GM23338 (cell line): ENCODE data around the gene RTEL1. TPM values are rescaled to one million over a fixed set of nuclear protein-coding genes. Genes with fewer than 3 reads are reported as not detected.

Experiments
- ATAC-seq: fragments of 200-7000 bp; cut with Tn5 transposase; 3 replicates; pipeline ENCODE4 v1.9.1; 2020
- DNase-seq: peaks from one replicate; pipeline ENCODE4 v3.0.0-alpha.2; 2015; ENCODE audit warnings: low spot score
- H2AFZ ChIP-seq: fragments of 200-600 bp; sonication (generic); 2 replicates; pipeline ENCODE4 v1.8.0; 2016; ENCODE audit warnings: antibody characterized with exemption, mild to moderate bottlenecking, moderate library complexity
- H3F3A ChIP-seq: fragments of 200-600 bp; sonication (generic); replicated peaks from 2 replicates; pipeline ENCODE4 v1.8.0; 2017; ENCODE audit warnings: antibody characterized with exemption, mixed run types, low read depth
- H3K27ac ChIP-seq: fragments of 200-600 bp; sonication (generic); 2 replicates; pipeline ENCODE4 v1.6.1; 2016; ENCODE audit warnings: low read depth
- H3K27me3 ChIP-seq: fragments of 200-600 bp; sonication (generic); 2 replicates; pipeline ENCODE4 v1.8.0; 2016; ENCODE audit warnings: mild to moderate bottlenecking, mixed run types, moderate library complexity; ENCODE audit not compliant: insufficient read depth
- H3K36me3 ChIP-seq: fragments of 200-600 bp; sonication (generic); 2 replicates; pipeline ENCODE4 v1.8.0; 2016; ENCODE audit warnings: mild to moderate bottlenecking; ENCODE audit not compliant: insufficient read depth
- H3K4me1 ChIP-seq: fragments of 200-600 bp; sonication (generic); 2 replicates; pipeline ENCODE4 v1.8.0; 2016; ENCODE audit warnings: mild to moderate bottlenecking, moderate library complexity; ENCODE audit not compliant: insufficient read depth
- H3K4me2 ChIP-seq: fragments of 200-600 bp; sonication (generic); 2 replicates; pipeline ENCODE4 v1.7.1; 2017; ENCODE audit warnings: mixed run types
- H3K4me3 ChIP-seq: fragments of 200-600 bp; sonication (generic); 2 replicates; pipeline ENCODE4 v1.6.1; 2016; ENCODE audit warnings: mixed run types
- H3K79me2 ChIP-seq: fragments of 200-600 bp; sonication (generic); replicated peaks from 2 replicates; pipeline ENCODE4 v1.8.0; 2017; ENCODE audit warnings: mild to moderate bottlenecking; ENCODE audit not compliant: insufficient read depth
- H3K9me2 ChIP-seq: fragments of 200-600 bp; sonication (generic); 2 replicates; pipeline ENCODE4 v1.8.0; 2017; ENCODE audit not compliant: insufficient read depth
- H4K20me1 ChIP-seq: fragments of 200-600 bp; sonication (generic); replicated peaks from 2 replicates; pipeline ENCODE4 v1.8.0; 2017; ENCODE audit warnings: mild to moderate bottlenecking; ENCODE audit not compliant: insufficient read depth
- H3K27ac Mint-ChIP-seq: 2 replicates; pipeline ENCODE4 v1.8.0; 2020; ENCODE audit warnings: inconsistent platforms, mild to moderate bottlenecking, moderate library complexity, mixed read lengths
- H3K27me3 Mint-ChIP-seq: 3 replicates; pipeline ENCODE4 v1.8.0; 2022; ENCODE audit warnings: low read depth, mild to moderate bottlenecking, moderate library complexity, mixed read lengths, inconsistent platforms; ENCODE audit not compliant: insufficient read depth, poor library complexity
- H3K36me3 Mint-ChIP-seq: 3 replicates; pipeline ENCODE4 v1.8.0; 2021; ENCODE audit warnings: low read depth, mild to moderate bottlenecking, inconsistent platforms, moderate library complexity, mixed read lengths
- H3K4me1 Mint-ChIP-seq: 3 replicates; pipeline ENCODE4 v1.8.0; 2020; ENCODE audit warnings: mild to moderate bottlenecking, inconsistent platforms, mixed read lengths
- H3K4me3 Mint-ChIP-seq: 3 replicates; pipeline ENCODE4 v1.8.0; 2021; ENCODE audit warnings: moderate library complexity, mild to moderate bottlenecking, inconsistent platforms, mixed read lengths
- H3K9me3 Mint-ChIP-seq: 3 replicates; pipeline ENCODE4 v1.8.0; 2020; ENCODE audit warnings: moderate library complexity, mild to moderate bottlenecking, inconsistent platforms, mixed read lengths
- EZH2phosphoT487 ChIP-seq: fragments of 200-600 bp; sonication (generic); IDR thresholded peaks from one replicate; pipeline ENCODE4 v1.8.1; 2018; ENCODE audit warnings: antibody characterized with exemption; ENCODE audit not compliant: unreplicated experiment
- JUNB ChIP-seq: IDR thresholded peaks from one replicate; pipeline ENCODE4 v1.6.1; 2016; ENCODE audit warnings: antibody characterized with exemption; ENCODE audit not compliant: unreplicated experiment
- POLR2AphosphoS5 ChIP-seq: IDR thresholded peaks from 2 replicates; pipeline ENCODE4 v1.6.1; 2016; ENCODE audit warnings: antibody characterized with exemption, low read depth
- REST ChIP-seq: IDR thresholded peaks from one replicate; pipeline ENCODE4 v1.6.1; 2018; ENCODE audit warnings: antibody characterized with exemption; ENCODE audit not compliant: unreplicated experiment
- STAT1 ChIP-seq: IDR thresholded peaks from one replicate; pipeline ENCODE4 v1.6.1; 2016; ENCODE audit warnings: antibody characterized with exemption; ENCODE audit not compliant: unreplicated experiment
- ZNF114 ChIP-seq: fragments of 250-450 bp; sonication (Bioruptor Pico); IDR thresholded peaks from 2 replicates; pipeline ENCODE4 v1.5.0; 2020; ENCODE audit warnings: mild to moderate bottlenecking, moderate library complexity
- ZNF462 ChIP-seq: fragments of 250-450 bp; sonication (Bioruptor Pico); IDR thresholded peaks from 2 replicates; pipeline ENCODE4 v1.5.0; 2020; ENCODE audit warnings: mild to moderate bottlenecking, moderate library complexity
- polyA plus RNA-seq: library from polyadenylated mRNA; unstranded; fragments of >200 nt; fragmentation: Nextera tagmentation; extraction: Ambion mirVana; gene quantifications from 2 replicates; pipeline ENCODE4 v1.2.1, GENCODE V29; 2016
- total RNA-seq: library from RNA; depleted of rRNA; stranded (reverse); fragments of >200 nt; shearing (Covaris generic); gene quantifications from 2 replicates; pipeline ENCODE4 v1.2.3, GENCODE V29; 2014

Gene RTEL1
- total and polyA plus RNA-seq, 2 experiments from 2014 or later, result 14.2 to 34.5 TPM

GRCh38 chr20:63698739-63699465 lies 40.8 kb downstream of the RTEL1 start:
- H3F3A ChIP-seq, result peaks cover 4% of the 10 kb centered on the region; the same call in 1 of the 2 replicates
- Mint-ChIP-seq H3K27me3 (peaks cover 17% of the 10 kb centered on the region), H3K36me3 (peaks cover 9% of the 10 kb centered on the region), H3K9me3 (peaks cover 2% of the 10 kb centered on the region; the same call in 2 of the 3 replicates), H3K27ac (no peak overlapping the region), H3K4me3 (no peak overlapping the region), H3K4me1 (peaks cover 3% of the 10 kb centered on the region; the same call in 2 of the 3 replicates)
- ATAC-seq, result no peak
- H3K9me2 ChIP-seq, result no peaks in the 10 kb centered on the region
- DNase-seq, result no peak
- no peak overlapping the region for H3K4me2 ChIP-seq
- no peaks in the 10 kb centered on the region for H3K36me3 ChIP-seq
- H3K79me2 ChIP-seq, result no peaks in the 10 kb centered on the region
- no peaks in the 10 kb centered on the region for H4K20me1 ChIP-seq
- no peak overlapping the region for H3K27ac ChIP-seq
- H3K27me3 ChIP-seq, result no peaks in the 10 kb centered on the region
- no peak overlapping the region for H3K4me3 ChIP-seq
- TF ChIP-seq ZNF462 (CRISPR knock-in tag) (no peak), POLR2AphosphoS5 (no peak), JUNB (no peak), EZH2phosphoT487 (no peak), ZNF114 (CRISPR knock-in tag) (no peak), REST (no peak), STAT1 (no peak)
- H3K4me1 ChIP-seq, result no peaks in the 10 kb centered on the region
- H2AFZ ChIP-seq, result no peak overlapping the region
